Measurements from ENCODE around the gene STARD3.

The STARD3 gene

GRCh38 chr17:39639043-39639442, 2.1 kb downstream of the STARD3 start:
- no peak for DNase-seq (ENCODE audit: low read depth)

GRCh38 chr17:39639566-39640458, 2.9 kb downstream of the STARD3 start:
- no peak for DNase-seq (ENCODE audit: low read depth)

GRCh38 chr17:39640591-39641031, 3.7 kb downstream of the STARD3 start:
- DNase-seq (ENCODE audit: low read depth), result no peak

GRCh38 chr17:39641097-39641496, 4.2 kb downstream of the STARD3 start:
- DNase-seq (ENCODE audit: low read depth), result no peak

- no peak for DNase-seq (ENCODE audit: low read depth)
Measured at GRCh38 chr17:39641883-39642282, 4.9 kb downstream of the STARD3 start.

- DNase-seq (ENCODE audit: low read depth), result no peak
Measured at GRCh38 chr17:39642291-39643074, 5.5 kb downstream of the STARD3 start.

GRCh38 chr17:39643271-39643670, 6.3 kb downstream of the STARD3 start:
- no peak for DNase-seq (ENCODE audit: low read depth)

GRCh38 chr17:39647256-39647655, 10.3 kb downstream of the STARD3 start:
- no peak for DNase-seq (ENCODE audit: low read depth)

GRCh38 chr17:39648616-39649366, 11.8 kb downstream of the STARD3 start:
- no peak for DNase-seq (ENCODE audit: low read depth)

- DNase-seq (ENCODE audit: low read depth), result no peak
Measured at GRCh38 chr17:39650121-39650579, 13.2 kb downstream of the STARD3 start.

- DNase-seq (ENCODE audit: low read depth), result no peak
Measured at GRCh38 chr17:39651923-39652586, 15.1 kb downstream of the STARD3 start.

- DNase-seq (ENCODE audit: low read depth), result no peak
Measured at GRCh38 chr17:39652587-39653315, 15.8 kb downstream of the STARD3 start.

- no peak for DNase-seq (ENCODE audit: low read depth)
Measured at GRCh38 chr17:39653316-39653661, 16.3 kb downstream of the STARD3 start.

GRCh38 chr17:39653662-39654331, 16.9 kb downstream of the STARD3 start:
- DNase-seq (ENCODE audit: low read depth), result peak; percentile 71

GRCh38 chr17:39655105-39655504, 18.2 kb downstream of the STARD3 start:
- DNase-seq (ENCODE audit: low read depth), result no peak

GRCh38 chr17:39658346-39658745, 21.4 kb downstream of the STARD3 start:
- no peak for DNase-seq (ENCODE audit: low read depth)

GRCh38 chr17:39658760-39659159, 21.8 kb downstream of the STARD3 start:
- DNase-seq (ENCODE audit: low read depth), result no peak

GRCh38 chr17:39659279-39660010, 22.5 kb downstream of the STARD3 start:
- no peak for DNase-seq (ENCODE audit: low read depth)

- no peak for DNase-seq (ENCODE audit: low read depth)
Measured at GRCh38 chr17:39660011-39660360, 23.0 kb downstream of the STARD3 start.

All from stimulated activated CD8-positive, alpha-beta memory T cell treated with anti-CD3 and anti-CD28 coated beads, Interleukin-4, amount 100 ng/mL, for 24 hours (primary cell).